ENCODE data around the gene CCPG1. TPM values are rescaled to one million over a fixed set of nuclear protein-coding genes. Genes with fewer than 3 reads are reported as not detected.

CCPG1 gene
- total RNA-seq, 1 donor from 2014 or later, result 150 TPM

- Mint-ChIP-seq H3K4me1 (ENCODE audit: unreplicated experiment) (peaks cover 3% of the 10 kb centered on the region), H3K4me3 (ENCODE audit: unreplicated experiment) (no peak overlapping the region), H3K27ac (ENCODE audit: unreplicated experiment) (no peak overlapping the region), H3K36me3 (ENCODE audit: unreplicated experiment) (peaks cover 15% of the 10 kb centered on the region), H3K27me3 (ENCODE audit: unreplicated experiment) (no peaks in the 10 kb centered on the region), H3K9me3 (ENCODE audit: unreplicated experiment) (no peaks in the 10 kb centered on the region)
- no peak for TF ChIP-seq CTCF (IDR thresholded peaks at IDR 0.05)
- no peak for DNase-seq (ENCODE audit: extremely low spot score, unreplicated experiment)
Measured at GRCh38 chr15:55349282-55349681, 58.9 kb downstream of the CCPG1 start.

- H3K9me3 Mint-ChIP-seq (ENCODE audit: unreplicated experiment), result no peaks in the 10 kb centered on the region
- H3K36me3 Mint-ChIP-seq (ENCODE audit: unreplicated experiment), result peaks cover 20% of the 10 kb centered on the region
- H3K4me1 Mint-ChIP-seq (ENCODE audit: unreplicated experiment), result peaks cover 12% of the 10 kb centered on the region
- no peak for DNase-seq (ENCODE audit: extremely low spot score, unreplicated experiment)
- no peak overlapping the region for H3K4me3 Mint-ChIP-seq (ENCODE audit: unreplicated experiment)
- no peak overlapping the region for H3K27ac Mint-ChIP-seq (ENCODE audit: unreplicated experiment)
- TF ChIP-seq CTCF (IDR thresholded peaks at IDR 0.05), result no peak
- H3K27me3 Mint-ChIP-seq (ENCODE audit: unreplicated experiment), result no peaks in the 10 kb centered on the region
Measured at GRCh38 chr15:55348281-55348778, 59.8 kb downstream of the CCPG1 start.

GRCh38 chr15:55344206-55344605 lies 64.0 kb downstream of the CCPG1 start:
- TF ChIP-seq CTCF (IDR thresholded peaks at IDR 0.05), result no peak
- H3K27me3 Mint-ChIP-seq (ENCODE audit: unreplicated experiment), result no peaks in the 10 kb centered on the region

GRCh38 chr15:55343168-55343567 lies 65.0 kb downstream of the CCPG1 start:
- Mint-ChIP-seq H3K4me3 (ENCODE audit: unreplicated experiment) (no peak overlapping the region), H3K36me3 (ENCODE audit: unreplicated experiment) (peaks cover 25% of the 10 kb centered on the region), H3K27me3 (ENCODE audit: unreplicated experiment) (no peaks in the 10 kb centered on the region), H3K4me1 (ENCODE audit: unreplicated experiment) (peaks cover 19% of the 10 kb centered on the region), H3K27ac (ENCODE audit: unreplicated experiment) (peak overlapping the region; percentile 70), H3K9me3 (ENCODE audit: unreplicated experiment) (no peaks in the 10 kb centered on the region)
- DNase-seq (ENCODE audit: extremely low spot score, unreplicated experiment), result no peak
- TF ChIP-seq CTCF (IDR thresholded peaks at IDR 0.05), result no peak

More at GRCh38 chr15:55344206-55344605, 64.0 kb downstream of the CCPG1 start:
- Mint-ChIP-seq H3K27ac (ENCODE audit: unreplicated experiment) (peak overlapping the region; percentile 70), H3K9me3 (ENCODE audit: unreplicated experiment) (no peaks in the 10 kb centered on the region), H3K36me3 (ENCODE audit: unreplicated experiment) (peaks cover 25% of the 10 kb centered on the region), H3K4me1 (ENCODE audit: unreplicated experiment) (peaks cover 19% of the 10 kb centered on the region), H3K4me3 (ENCODE audit: unreplicated experiment) (no peak overlapping the region)
- no peak for DNase-seq (ENCODE audit: extremely low spot score, unreplicated experiment)

GRCh38 chr15:55337160-55337559 lies 71.0 kb downstream of the CCPG1 start:
- Mint-ChIP-seq H3K9me3 (ENCODE audit: unreplicated experiment) (no peaks in the 10 kb centered on the region), H3K36me3 (ENCODE audit: unreplicated experiment) (peaks cover 25% of the 10 kb centered on the region), H3K27ac (ENCODE audit: unreplicated experiment) (no peak overlapping the region), H3K4me3 (ENCODE audit: unreplicated experiment) (no peak overlapping the region), H3K4me1 (ENCODE audit: unreplicated experiment) (no peaks in the 10 kb centered on the region), H3K27me3 (ENCODE audit: unreplicated experiment) (no peaks in the 10 kb centered on the region)
- no peak for TF ChIP-seq CTCF (IDR thresholded peaks at IDR 0.05)
- no peak for DNase-seq (ENCODE audit: extremely low spot score, unreplicated experiment)

Data from osteocyte (in vitro differentiated cells).